HG02870 (cell line): ENCODE results near the gene GARIN5B.
"Not testable (repeated sequence)": the region's sequence is repeated elsewhere in the genome, so short reads cannot be mapped to it uniquely, and the experiment has no call there.

Experiments used
- ATAC-seq: cut with Tn5 transposase; IDR thresholded peaks from one replicate; pipeline ENCODE4 v1.9.1; 2021; ENCODE audit warnings: mild to moderate bottlenecking, moderate library complexity; ENCODE audit not compliant: unreplicated experiment

GARIN5B gene

GRCh38 chr19:55352040-55352439 is 11.0 kb downstream of the GARIN5B start:
- no peak for ATAC-seq

- no peak for ATAC-seq
Observed at GRCh38 chr19:55350620-55351315, 12.3 kb downstream of the GARIN5B start.

- no peak for ATAC-seq
Observed at GRCh38 chr19:55348317-55349034, 14.6 kb downstream of the GARIN5B start.

GRCh38 chr19:55347442-55348009 is 15.5 kb downstream of the GARIN5B start:
- ATAC-seq, result no peak

- no peak for ATAC-seq
Observed at GRCh38 chr19:55346725-55347441, 16.2 kb downstream of the GARIN5B start.

GRCh38 chr19:55345818-55346724 is 17.0 kb downstream of the GARIN5B start:
- ATAC-seq, result no peak

GRCh38 chr19:55345101-55345817 is 17.8 kb downstream of the GARIN5B start:
- no peak for ATAC-seq

GRCh38 chr19:55344444-55344843 is 18.6 kb downstream of the GARIN5B start:
- no peak for ATAC-seq

GRCh38 chr19:55341595-55342531 is 21.2 kb downstream of the GARIN5B start:
- ATAC-seq, result no peak

GRCh38 chr19:55341171-55341588 is 21.9 kb downstream of the GARIN5B start:
- ATAC-seq, result no peak

- ATAC-seq, result no peak
Observed at GRCh38 chr19:55340784-55341147, 22.3 kb downstream of the GARIN5B start.

GRCh38 chr19:55339889-55340783 is 22.9 kb downstream of the GARIN5B start:
- no peak for ATAC-seq

- peak; percentile 78 for ATAC-seq
Observed at GRCh38 chr19:55339105-55339888, 23.8 kb downstream of the GARIN5B start, which contains the start of gene KMT5C. KMT5C (plus strand) TSS chr19:55339876; CDS start chr19:55341937, 2,061 bp downstream.

- no peak for ATAC-seq
Observed at GRCh38 chr19:55336101-55336500, 27.0 kb downstream of the GARIN5B start.

GRCh38 chr19:55333870-55334269 is 29.2 kb downstream of the GARIN5B start:
- ATAC-seq, result no peak

GRCh38 chr19:55329791-55330190 is 33.3 kb downstream of the GARIN5B start:
- not testable (repeated sequence) for ATAC-seq
